Measurements from ENCODE around the gene ARHGEF37. TPM values are rescaled to one million over a fixed set of nuclear protein-coding genes. Genes with fewer than 3 reads are reported as not detected.

Gene ARHGEF37
- total RNA-seq, 1 donor: 0.72 TPM

DNA sequence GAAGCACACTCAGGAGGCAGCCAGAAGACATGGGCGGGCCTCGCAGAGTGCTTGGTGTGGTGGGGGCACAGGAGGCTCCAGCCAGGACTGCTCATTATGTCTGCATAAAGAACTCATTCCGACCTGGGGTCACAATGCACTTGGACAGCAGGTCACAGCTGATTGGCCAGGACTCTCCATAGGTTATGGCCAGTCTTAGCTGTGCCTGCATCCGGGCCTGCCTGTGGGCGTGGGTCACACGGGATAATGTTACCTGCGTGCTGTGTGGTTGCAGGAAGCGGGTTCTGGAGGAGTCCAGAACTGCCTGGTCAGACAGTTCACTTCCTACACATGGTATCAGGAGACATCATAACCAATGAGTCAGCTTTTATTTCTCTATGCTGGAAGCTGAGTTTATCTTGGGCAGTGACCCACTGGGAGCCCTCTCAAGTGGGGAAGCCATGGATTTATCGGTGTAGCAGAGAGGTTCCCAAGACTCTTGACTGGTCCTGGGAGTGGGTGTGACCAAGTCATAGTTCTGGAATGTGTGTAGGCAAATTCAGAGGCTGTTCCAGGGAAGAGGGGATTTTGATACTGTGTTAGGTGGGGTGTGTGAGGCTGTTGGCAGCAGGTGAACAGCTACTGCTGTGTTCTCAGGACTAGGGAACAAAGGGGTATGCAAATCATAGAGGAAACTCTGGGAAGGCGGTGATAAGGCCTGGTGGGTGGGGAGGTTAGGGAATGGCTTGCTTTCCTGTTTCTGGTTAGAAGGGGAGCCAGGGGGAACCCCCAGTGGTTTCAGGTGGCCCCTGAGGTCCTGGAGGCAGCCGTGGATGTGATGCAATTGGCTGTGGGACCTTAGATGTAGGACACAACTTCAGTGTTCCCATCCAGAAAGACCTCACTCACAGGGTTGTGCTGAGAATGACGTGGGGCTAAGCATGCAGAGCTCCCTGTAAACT is 51.3 kb downstream of the ARHGEF37 start:
- H4K20me1 ChIP-seq (ENCODE audit: insufficient read depth, low read length): no peaks in the 10 kb centered on the region
- H3K4me3 ChIP-seq (ENCODE audit: insufficient read depth, low read length): no peak overlapping the region
- H2AFZ ChIP-seq (ENCODE audit: low read length): no peak overlapping the region
- H3K27ac ChIP-seq (ENCODE audit: low read depth, low read length): peak overlapping the region; percentile 82
- no peaks in the 10 kb centered on the region for H3K36me3 ChIP-seq (ENCODE audit: insufficient read depth, low read length)
- no peaks in the 10 kb centered on the region for H3K9me3 ChIP-seq (ENCODE audit: low read depth, low read length)
- TF ChIP-seq, protein P1, sequence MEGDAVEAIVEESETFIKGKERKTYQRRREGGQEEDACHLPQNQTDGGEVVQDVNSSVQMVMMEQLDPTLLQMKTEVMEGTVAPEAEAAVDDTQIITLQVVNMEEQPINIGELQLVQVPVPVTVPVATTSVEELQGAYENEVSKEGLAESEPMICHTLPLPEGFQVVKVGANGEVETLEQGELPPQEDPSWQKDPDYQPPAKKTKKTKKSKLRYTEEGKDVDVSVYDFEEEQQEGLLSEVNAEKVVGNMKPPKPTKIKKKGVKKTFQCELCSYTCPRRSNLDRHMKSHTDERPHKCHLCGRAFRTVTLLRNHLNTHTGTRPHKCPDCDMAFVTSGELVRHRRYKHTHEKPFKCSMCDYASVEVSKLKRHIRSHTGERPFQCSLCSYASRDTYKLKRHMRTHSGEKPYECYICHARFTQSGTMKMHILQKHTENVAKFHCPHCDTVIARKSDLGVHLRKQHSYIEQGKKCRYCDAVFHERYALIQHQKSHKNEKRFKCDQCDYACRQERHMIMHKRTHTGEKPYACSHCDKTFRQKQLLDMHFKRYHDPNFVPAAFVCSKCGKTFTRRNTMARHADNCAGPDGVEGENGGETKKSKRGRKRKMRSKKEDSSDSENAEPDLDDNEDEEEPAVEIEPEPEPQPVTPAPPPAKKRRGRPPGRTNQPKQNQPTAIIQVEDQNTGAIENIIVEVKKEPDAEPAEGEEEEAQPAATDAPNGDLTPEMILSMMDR (IDR thresholded peaks at IDR 0.05; ENCODE audit: extremely low read depth, low read depth, low read length): no peak
- H3K4me2 ChIP-seq (ENCODE audit: insufficient read depth, low read length): peak overlapping the region; percentile 6
- H3K79me2 ChIP-seq (ENCODE audit: insufficient read depth, low read length): no peaks in the 10 kb centered on the region
- DNase-seq (ENCODE audit: insufficient read length, low spot score, missing footprints): peak; percentile 95
- no peaks in the 10 kb centered on the region for H3K27me3 ChIP-seq (ENCODE audit: insufficient read depth, low read length)
- H3K4me1 ChIP-seq (ENCODE audit: insufficient read depth, low read length): peaks cover 24% of the 10 kb centered on the region

DNA sequence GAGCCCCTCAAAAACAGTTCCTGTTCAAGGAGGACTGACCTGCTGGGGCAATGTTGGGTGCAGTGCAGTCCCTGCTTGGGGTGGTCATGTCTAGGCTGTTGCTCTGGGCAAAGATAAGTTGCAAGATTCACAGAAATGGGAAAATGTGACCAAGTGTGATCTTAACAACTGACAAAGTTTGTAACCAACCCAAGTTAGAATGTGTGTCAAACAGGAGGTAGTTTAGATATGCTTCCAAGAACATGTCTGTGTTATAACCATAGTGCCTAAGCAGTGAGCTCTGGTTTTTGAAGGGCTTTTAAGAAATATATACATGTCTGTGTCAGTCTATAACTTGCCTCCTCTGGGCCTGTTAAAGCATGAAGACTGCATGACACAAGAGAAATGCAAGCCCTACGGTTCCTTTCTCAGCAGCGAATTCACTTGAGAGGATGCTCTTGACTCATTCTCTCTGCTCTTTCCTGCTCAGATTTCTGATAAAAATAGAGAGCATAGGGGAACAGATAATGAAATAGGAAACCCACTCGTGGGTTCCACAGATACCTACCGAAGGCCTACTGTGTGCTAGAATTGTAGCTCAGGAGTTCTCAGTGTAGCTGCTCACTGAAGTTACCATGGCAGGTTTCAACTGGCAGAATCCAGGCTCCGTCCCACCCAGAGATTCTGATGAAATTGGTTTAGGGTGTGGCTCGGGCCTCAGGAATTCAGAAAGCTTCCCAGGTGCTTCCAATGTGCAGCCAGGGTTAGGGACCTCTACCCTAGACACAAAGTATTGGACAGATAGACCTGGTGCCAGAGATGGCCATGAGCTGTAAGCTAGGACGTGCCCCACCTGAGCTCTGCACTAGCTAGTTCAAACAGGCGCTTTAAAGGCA is 52.4 kb downstream of the ARHGEF37 start:
- TF ChIP-seq, protein P1 (IDR thresholded peaks at IDR 0.05; ENCODE audit: extremely low read depth, low read depth, low read length): no peak
- no peaks in the 10 kb centered on the region for H3K27me3 ChIP-seq (ENCODE audit: insufficient read depth, low read length)

DNA sequence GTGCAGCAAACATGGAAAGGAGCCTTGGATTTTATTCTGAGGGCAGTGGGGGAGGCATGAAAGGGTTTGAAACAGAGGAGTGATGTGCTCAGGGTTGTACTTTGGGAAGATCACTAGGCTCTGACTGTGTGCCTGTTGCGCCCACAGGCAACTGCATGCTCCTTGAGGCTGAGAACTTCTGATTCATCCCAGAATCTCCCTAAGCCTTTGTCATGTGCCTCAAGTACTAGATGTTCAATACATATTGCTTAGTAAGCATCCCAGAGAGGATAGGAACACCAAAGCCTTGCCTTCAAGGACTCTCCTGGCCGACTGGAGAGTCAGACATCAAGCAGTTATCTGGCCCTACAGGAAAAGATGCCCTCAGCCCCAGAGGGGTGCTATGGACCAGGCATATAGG is 54.1 kb downstream of the ARHGEF37 start:
- H3K4me3 ChIP-seq (ENCODE audit: insufficient read depth, low read length): no peak overlapping the region
- no peaks in the 10 kb centered on the region for H3K27me3 ChIP-seq (ENCODE audit: insufficient read depth, low read length)
- TF ChIP-seq, protein P1 (IDR thresholded peaks at IDR 0.05; ENCODE audit: extremely low read depth, low read depth, low read length): no peak
- no peaks in the 10 kb centered on the region for H3K36me3 ChIP-seq (ENCODE audit: insufficient read depth, low read length)
- no peak overlapping the region for H2AFZ ChIP-seq (ENCODE audit: low read length)
- H4K20me1 ChIP-seq (ENCODE audit: insufficient read depth, low read length): no peaks in the 10 kb centered on the region
- H3K79me2 ChIP-seq (ENCODE audit: insufficient read depth, low read length): no peaks in the 10 kb centered on the region
- H3K4me1 ChIP-seq (ENCODE audit: insufficient read depth, low read length): peaks cover 24% of the 10 kb centered on the region
- H3K4me2 ChIP-seq (ENCODE audit: insufficient read depth, low read length): no peak overlapping the region
- no peak overlapping the region for H3K27ac ChIP-seq (ENCODE audit: low read depth, low read length)
- no peak for DNase-seq (ENCODE audit: insufficient read length, low spot score, missing footprints)
- no peaks in the 10 kb centered on the region for H3K9me3 ChIP-seq (ENCODE audit: low read depth, low read length)

More for the DNA sequence above, 52.4 kb downstream of the ARHGEF37 start:
- no peaks in the 10 kb centered on the region for H3K9me3 ChIP-seq (ENCODE audit: low read depth, low read length)
- no peaks in the 10 kb centered on the region for H3K79me2 ChIP-seq (ENCODE audit: insufficient read depth, low read length)
- H2AFZ ChIP-seq (ENCODE audit: low read length): no peak overlapping the region
- no peak for DNase-seq (ENCODE audit: insufficient read length, low spot score, missing footprints)
- no peaks in the 10 kb centered on the region for H3K36me3 ChIP-seq (ENCODE audit: insufficient read depth, low read length)
- H3K4me2 ChIP-seq (ENCODE audit: insufficient read depth, low read length): no peak overlapping the region
- peak overlapping the region; percentile 82 for H3K27ac ChIP-seq (ENCODE audit: low read depth, low read length)
- no peak overlapping the region for H3K4me3 ChIP-seq (ENCODE audit: insufficient read depth, low read length)
- H4K20me1 ChIP-seq (ENCODE audit: insufficient read depth, low read length): no peaks in the 10 kb centered on the region
- peaks cover 24% of the 10 kb centered on the region for H3K4me1 ChIP-seq (ENCODE audit: insufficient read depth, low read length)
